GM10266 (cell line): ENCODE results near the gene VAV2.
A peak's percentile ranks its signal among the peaks of the same experiment; 100 is the strongest.

Experiments used
- DNase-seq: peaks from one replicate; pipeline ENCODE4 v3.0.0; 2012; ENCODE audit errors: extremely low spot score
- CTCF ChIP-seq: IDR thresholded peaks from 2 replicates; pipeline ENCODE4 v1.5.1; 2012; ENCODE audit warnings: mild to moderate bottlenecking, low read depth; ENCODE audit not compliant: control insufficient read depth, insufficient read depth; ENCODE audit errors: missing control alignments

Gene VAV2

GRCh38 chr9:133729617-133730281, 262.4 kb downstream of the VAV2 start:
- no peak for DNase-seq
- TF ChIP-seq CTCF, result no peak

GRCh38 chr9:133728856-133729616, 263.1 kb downstream of the VAV2 start:
- no peak for DNase-seq
- no peak for TF ChIP-seq CTCF

GRCh38 chr9:133727876-133728441, 264.2 kb downstream of the VAV2 start:
- DNase-seq, result no peak
- no peak for TF ChIP-seq CTCF

GRCh38 chr9:133727277-133727875, 264.7 kb downstream of the VAV2 start:
- TF ChIP-seq CTCF, result peak; percentile 22
- no peak for DNase-seq

GRCh38 chr9:133726401-133727276, 265.5 kb downstream of the VAV2 start:
- DNase-seq, result peak; percentile 70
- peak; percentile 44 for TF ChIP-seq CTCF

- no peak for TF ChIP-seq CTCF
- DNase-seq, result no peak
Observed at GRCh38 chr9:133725886-133726285, 266.2 kb downstream of the VAV2 start.
